HCT116 (cell line): ENCODE results near the gene KRTAP12-4. TPM values are rescaled to one million over a fixed set of nuclear protein-coding genes. Genes with fewer than 3 reads are reported as not detected.

Source experiments
- ATAC-seq: fragments of 200-7000 bp; cut with Tn5 transposase; 2 replicates; pipeline ENCODE4 v1.9.1; 2020; ENCODE audit warnings: mild to moderate bottlenecking, moderate library complexity
- Bru-seq: library from RNA; stranded (reverse); fragments of 400-500 nt; gene quantifications from one replicate; lab custom pipeline; 2021; lab: Mats Ljungman, UMichigan
- BruChase-seq, 2 experiments: library from RNA; stranded (reverse); fragments of 400-500 nt; gene quantifications; one replicate each; lab custom pipeline; 2021; lab: Mats Ljungman, UMichigan
- BruUV-seq: library from RNA; stranded (reverse); fragments of 400-500 nt; replicated peaks from 2 replicates; lab custom pipeline; 2021; lab: Mats Ljungman, UMichigan
- CTCF ChIA-PET: fragments of 300-600 bp; sonication (Branson Sonifier 250); formaldehyde crosslinking; loops from one replicate; lab custom pipeline; 2021; ENCODE audit warnings: antibody characterized with exemption; lab: Charles Lee
- POLR2A ChIA-PET: fragments of 300-600, 350-600 bp; sonication (Branson Sonifier 250); formaldehyde crosslinking; loops from one replicate; lab custom pipeline; 2021; ENCODE audit warnings: antibody characterized with exemption; lab: Charles Lee
- RAD21 ChIA-PET, 2 experiments: fragments of 300-600 bp; sonication (Branson Sonifier 250); formaldehyde crosslinking; loops; one replicate each; lab custom pipeline; 2023; ENCODE audit warnings: low total read pairs in 2 of 2; ENCODE audit not compliant: uncharacterized antibody in 2 of 2, unreplicated experiment in 2 of 2, low non-redundant PET in 1 of 2; lab: Charles Lee
- DNase-seq: peaks from one replicate; pipeline ENCODE4 v3.0.0-alpha.2; 2010; ENCODE audit warnings: low read depth, low spot score
- H2AFZ ChIP-seq: fragments of 200-600 bp; shearing (Covaris generic), sonication (generic); 2 replicates; pipeline ENCODE4 v1.6.1; 2017; ENCODE audit warnings: low read depth, mixed run types, mixed read lengths, antibody characterized with exemption, low read length; ENCODE audit not compliant: poor library complexity, severe bottlenecking
- H3K27ac ChIP-seq: 2 replicates; pipeline ENCODE4 v1.5.1; 2012; ENCODE audit warnings: low read depth, low read length
- H3K27me3 ChIP-seq: fragments of 200-600 bp; sonication (generic); 2 replicates; pipeline ENCODE4 v1.6.1; 2016; ENCODE audit warnings: mixed run types, low read length, mixed read lengths; ENCODE audit not compliant: insufficient read depth
- H3K36me3 ChIP-seq, 2 experiments: fragments of 200-500 bp in 1 of 2; fragments of 200-600 bp in 1 of 2; sonication (Bioruptor generic) in 1 of 2; sonication (generic) in 1 of 2; 2 replicates each; pipeline versions ENCODE4 v1.5.1 to v1.6.1; 2014 to 2016; ENCODE audit warnings: low read length in 2 of 2, inconsistent platforms in 1 of 2, mixed read lengths in 1 of 2, mixed run types in 1 of 2; ENCODE audit not compliant: insufficient read depth in 2 of 2, control insufficient read depth in 1 of 2
- H3K4me1 ChIP-seq, 2 experiments: fragments of 200-600 bp in 1 of 2; sonication (generic) in 1 of 2; 2 replicates each; pipeline versions ENCODE4 v1.5.1 to v1.6.1; 2012 to 2017; ENCODE audit warnings: low read length in 2 of 2, inconsistent platforms in 1 of 2, mild to moderate bottlenecking in 1 of 2, mixed read lengths in 1 of 2, mixed run types in 1 of 2, moderate library complexity in 1 of 2; ENCODE audit not compliant: insufficient read depth in 2 of 2, control insufficient read depth in 1 of 2
- H3K4me2 ChIP-seq: fragments of 200-600 bp; sonication (generic); 2 replicates; pipeline ENCODE4 v1.6.1; 2017; ENCODE audit warnings: mixed run types, low read length, mixed read lengths
- H3K4me3 ChIP-seq, 2 experiments: fragments of 200-600 bp in 1 of 2; sonication (generic) in 1 of 2; replicated peaks in 1 of 2; 2 replicates each; pipeline ENCODE4 v1.5.1; 2011 to 2016; ENCODE audit warnings: low read length in 2 of 2, control low read depth in 1 of 2, low read depth in 1 of 2, mild to moderate bottlenecking in 1 of 2, mixed read lengths in 1 of 2, mixed run types in 1 of 2
- H3K79me2 ChIP-seq: fragments of 200-600 bp; sonication (generic); 2 replicates; pipeline ENCODE4 v1.6.1; 2017; ENCODE audit warnings: mild to moderate bottlenecking, mixed run types, low read length, moderate library complexity, mixed read lengths; ENCODE audit not compliant: insufficient read depth
- H3K9ac ChIP-seq: fragments of 200-600 bp; sonication (generic); 2 replicates; pipeline ENCODE4 v1.6.1; 2016; ENCODE audit warnings: low read length, mixed read lengths
- H3K9me2 ChIP-seq: fragments of 200-600 bp; sonication (generic), shearing (Covaris generic); 2 replicates; pipeline ENCODE4 v1.6.1; 2017; ENCODE audit warnings: mixed run types, mild to moderate bottlenecking, moderate library complexity; ENCODE audit not compliant: insufficient read depth
- H3K9me3 ChIP-seq, 2 experiments: fragments of 200-500 bp in 1 of 2; fragments of 200-600 bp in 1 of 2; sonication (Bioruptor generic) in 1 of 2; sonication (generic) in 1 of 2; 2 replicates each; pipeline ENCODE4 v1.6.1; 2014 to 2017; ENCODE audit warnings: low read length in 2 of 2, mixed read lengths in 2 of 2, inconsistent platforms in 1 of 2, low read depth in 1 of 2, mild to moderate bottlenecking in 1 of 2, mixed run types in 1 of 2, moderate library complexity in 1 of 2; ENCODE audit not compliant: control insufficient read depth in 1 of 2, insufficient read depth in 1 of 2
- H4K20me1 ChIP-seq: fragments of 200-600 bp; sonication (generic), shearing (Covaris generic); 2 replicates; pipeline ENCODE4 v1.6.1; 2017; ENCODE audit warnings: mixed run types, mild to moderate bottlenecking, moderate library complexity; ENCODE audit not compliant: insufficient read depth
- EGR1 ChIP-seq: IDR thresholded peaks from 2 replicates; pipeline ENCODE4 v1.6.1; 2012; ENCODE audit warnings: low read depth
- EZH2 ChIP-seq: fragments of 200-600 bp; sonication (generic); IDR thresholded peaks from 2 replicates; pipeline ENCODE4 v1.6.1; 2017; ENCODE audit warnings: antibody characterized with exemption, mixed run types
- EZH2phosphoT487 ChIP-seq: fragments of 200-600 bp; IDR thresholded peaks from 2 replicates; pipeline ENCODE4 v1.6.1; 2018; ENCODE audit warnings: antibody characterized with exemption, borderline replicate concordance
- FOSL1 ChIP-seq: IDR thresholded peaks from 2 replicates; pipeline ENCODE4 v1.6.1; 2012; ENCODE audit warnings: low read depth
- JUND ChIP-seq: IDR thresholded peaks from 2 replicates; pipeline ENCODE4 v1.6.1; 2012
- POLR2AphosphoS5 ChIP-seq: IDR thresholded peaks from 2 replicates; pipeline ENCODE4 v1.6.1; 2011; ENCODE audit warnings: mild to moderate bottlenecking, low read depth, low read length, moderate library complexity
- SIN3A ChIP-seq: IDR thresholded peaks from 2 replicates; pipeline ENCODE4 v1.6.1; 2012; ENCODE audit warnings: low read depth
- intact Hi-C: fragments of 100-400 bp; cut with micrococcal nuclease; formaldehyde crosslinking; loops from 2 replicates; pipeline ENCODE4 v1.10.0; 2022
- long read RNA-seq: library from polyadenylated mRNA; unstranded; transcript quantifications from one replicate; pipeline ENCODE4 v2.0.0, GENCODE V29; 2021; ENCODE audit not compliant: unreplicated experiment
- polyA plus RNA-seq: library from polyadenylated mRNA; unstranded; fragments of >200 nt; gene quantifications from 2 replicates; pipeline ENCODE4 v1.2.1, GENCODE V29; 2012; ENCODE audit warnings: missing spikeins
- total RNA-seq: library from RNA; stranded (reverse); gene quantifications from one replicate; pipeline ENCODE4 v1.2.1, GENCODE V29; 2021; ENCODE audit not compliant: unreplicated experiment
- TF ChIP-seq, protein P1 (sequence below): IDR thresholded peaks from 2 replicates; pipeline ENCODE4 v1.6.1; 2012
- TF ChIP-seq, protein P2 (sequence below): IDR thresholded peaks from 2 replicates; pipeline ENCODE4 v1.6.1; 2011; ENCODE audit warnings: mild to moderate bottlenecking, low read length, moderate library complexity; ENCODE audit not compliant: insufficient replicate concordance; ENCODE audit errors: extremely low read depth

KRTAP12-4 gene, protein sequence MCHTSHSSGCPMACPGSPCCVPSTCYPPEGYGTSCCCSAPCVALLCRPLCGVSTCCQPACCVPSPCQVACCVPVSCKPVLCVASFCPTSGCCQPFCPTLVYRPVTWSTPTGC
- not detected for total RNA-seq
- not detected in 2 replicates for polyA plus RNA-seq
- not detected for Bru-seq, nascent RNA
- not detected for BruChase-seq, experiment 1, labeled RNA remaining after a 6-hour chase
- not detected for BruChase-seq, experiment 2, labeled RNA remaining after a 2-hour chase
- long read RNA-seq = 0 reads

DNA sequence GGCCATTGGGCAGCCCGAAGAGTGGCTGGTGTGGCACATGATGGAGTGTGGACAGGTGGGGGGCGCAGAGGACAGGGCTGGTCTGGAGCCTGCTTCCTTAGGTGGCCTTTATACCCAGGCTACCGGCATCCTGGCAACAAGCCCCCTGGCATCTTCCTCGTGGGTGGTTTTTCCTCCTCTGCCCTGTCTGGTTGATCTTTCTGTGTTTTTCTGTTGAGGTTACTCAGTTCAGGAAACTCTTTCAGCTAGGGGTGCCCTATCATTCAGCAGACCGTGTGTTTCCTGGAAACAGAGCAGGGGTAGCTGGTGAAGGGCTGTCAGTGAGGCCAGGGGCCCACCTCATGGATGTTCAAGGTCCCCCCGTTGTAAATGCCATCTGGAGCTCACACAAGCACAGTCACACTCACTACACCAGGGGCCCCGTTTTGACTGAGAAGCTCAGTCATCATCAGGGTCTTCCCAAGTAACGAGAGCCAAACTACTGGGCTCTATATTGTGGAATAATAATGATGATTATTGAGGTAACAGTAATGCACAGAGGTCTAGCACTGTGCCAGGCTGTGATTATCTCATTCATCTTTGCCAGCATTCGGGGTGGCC lies at the start of gene KRTAP12-4:
Gene KRTAP12-4 (minus strand): TSS at position 84 of the 600 bp plus-strand sequence. CDS start 45 bp downstream, at position 39.
- no peak within 1 kb of the TSS for H3K4me3 ChIP-seq
- H3K9me2 ChIP-seq = no peaks in the 10 kb centered on the region
- ATAC-seq (no peak), DNase-seq (no peak)
- H3K9me3 ChIP-seq = no peaks in the 10 kb centered on the region
- ChIA-PET CTCF (no interaction called here), POLR2A (no interaction called here), RAD21 (no interaction called here)
- no peaks in the 10 kb centered on the region for H3K79me2 ChIP-seq
- H2AFZ ChIP-seq = no peak within 1 kb of the TSS
- H3K36me3 ChIP-seq = no peaks in the 10 kb centered on the region
- no peak within 1 kb of the TSS for H3K9ac ChIP-seq
- H4K20me1 ChIP-seq = no peaks in the 10 kb centered on the region
- no peaks in the 10 kb centered on the region for H3K4me1 ChIP-seq
- no peak within 1 kb of the TSS for H3K4me2 ChIP-seq
- intact Hi-C loops = no loop called here
- BruUV-seq = no TSS peak
- H3K27ac ChIP-seq = no peak within 1 kb of the TSS
- H3K27me3 ChIP-seq = no peaks in the 10 kb centered on the region
- TF ChIP-seq EGR1 (no peak), EZH2 (no peak), JUND (no peak), FOSL1 (no peak), SIN3A (no peak), POLR2AphosphoS5 (no peak), EZH2phosphoT487 (no peak)
- TF ChIP-seq, protein P1, sequence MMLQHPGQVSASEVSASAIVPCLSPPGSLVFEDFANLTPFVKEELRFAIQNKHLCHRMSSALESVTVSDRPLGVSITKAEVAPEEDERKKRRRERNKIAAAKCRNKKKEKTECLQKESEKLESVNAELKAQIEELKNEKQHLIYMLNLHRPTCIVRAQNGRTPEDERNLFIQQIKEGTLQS = no peak
- TF ChIP-seq, protein P2, sequence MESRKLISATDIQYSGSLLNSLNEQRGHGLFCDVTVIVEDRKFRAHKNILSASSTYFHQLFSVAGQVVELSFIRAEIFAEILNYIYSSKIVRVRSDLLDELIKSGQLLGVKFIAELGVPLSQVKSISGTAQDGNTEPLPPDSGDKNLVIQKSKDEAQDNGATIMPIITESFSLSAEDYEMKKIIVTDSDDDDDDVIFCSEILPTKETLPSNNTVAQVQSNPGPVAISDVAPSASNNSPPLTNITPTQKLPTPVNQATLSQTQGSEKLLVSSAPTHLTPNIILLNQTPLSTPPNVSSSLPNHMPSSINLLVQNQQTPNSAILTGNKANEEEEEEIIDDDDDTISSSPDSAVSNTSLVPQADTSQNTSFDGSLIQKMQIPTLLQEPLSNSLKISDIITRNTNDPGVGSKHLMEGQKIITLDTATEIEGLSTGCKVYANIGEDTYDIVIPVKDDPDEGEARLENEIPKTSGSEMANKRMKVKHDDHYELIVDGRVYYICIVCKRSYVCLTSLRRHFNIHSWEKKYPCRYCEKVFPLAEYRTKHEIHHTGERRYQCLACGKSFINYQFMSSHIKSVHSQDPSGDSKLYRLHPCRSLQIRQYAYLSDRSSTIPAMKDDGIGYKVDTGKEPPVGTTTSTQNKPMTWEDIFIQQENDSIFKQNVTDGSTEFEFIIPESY = no peak
